Liver (tissue), 9 donors: ENCODE data around the gene RNF144A. TPM values are rescaled to one million over a fixed set of nuclear protein-coding genes. Genes with fewer than 3 reads are reported as not detected.

Experiments used
- DNase-seq: peaks from one replicate; pipeline ENCODE4 v3.0.0-alpha.2; 2017; ENCODE audit warnings: low spot score
- H3K27ac ChIP-seq, 2 donors: one replicate each; pipeline ENCODE4 v1.7.0; 2013; ENCODE audit warnings: inconsistent platforms in 2 of 2, low read length in 2 of 2, control low read depth in 1 of 2, low read depth in 1 of 2, mild to moderate bottlenecking in 1 of 2
- H3K27me3 ChIP-seq, 4 donors: one replicate each; pipeline versions ENCODE4 v1.6.1 to v1.7.0; 2013; ENCODE audit warnings: low read length in 3 of 4, inconsistent platforms in 1 of 4, mild to moderate bottlenecking in 1 of 4, moderate library complexity in 1 of 4; ENCODE audit not compliant: control insufficient read depth in 4 of 4, insufficient read depth in 4 of 4
- H3K36me3 ChIP-seq, 4 donors: one replicate each; pipeline versions ENCODE4 v1.6.1 to v1.7.0; 2013; ENCODE audit warnings: low read length in 3 of 4, mild to moderate bottlenecking in 3 of 4, low read depth in 1 of 4, moderate library complexity in 1 of 4; ENCODE audit not compliant: control insufficient read depth in 4 of 4, insufficient read depth in 3 of 4
- H3K4me1 ChIP-seq, 4 donors: one replicate each; pipeline versions ENCODE4 v1.6.1 to v1.7.0; 2013; ENCODE audit warnings: low read length in 3 of 4, mild to moderate bottlenecking in 3 of 4, moderate library complexity in 1 of 4; ENCODE audit not compliant: control insufficient read depth in 4 of 4, insufficient read depth in 4 of 4
- H3K4me3 ChIP-seq, 3 donors: one replicate each; pipeline versions ENCODE4 v1.6.1 to v1.7.0; 2013; ENCODE audit warnings: low read length in 3 of 3, control low read depth in 1 of 3, low read depth in 1 of 3, mild to moderate bottlenecking in 1 of 3
- H3K9ac ChIP-seq, 2 donors: one replicate each; pipeline ENCODE4 v1.7.0; 2013; ENCODE audit warnings: low read length in 2 of 2, mild to moderate bottlenecking in 2 of 2, moderate library complexity in 2 of 2, control low read depth in 1 of 2, low read depth in 1 of 2
- H3K9me3 ChIP-seq, 4 donors: one replicate each; pipeline versions ENCODE4 v1.6.1 to v1.7.0; 2013; ENCODE audit warnings: low read length in 3 of 4; ENCODE audit not compliant: control insufficient read depth in 4 of 4
- CTCF ChIP-seq: fragments of 150-350 bp; IDR thresholded peaks from 2 replicates; pipeline ENCODE4 v1.5.1; 2017; ENCODE audit warnings: improper control_type of control experiment, low read depth, low read length; ENCODE audit not compliant: missing input control
- EGR1 ChIP-seq, 2 donors: IDR thresholded peaks; 2 replicates each; pipeline ENCODE4 v1.6.1; 2016 to 2018; ENCODE audit warnings: antibody characterized with exemption in 2 of 2, low read depth in 2 of 2
- HNF4G ChIP-seq: IDR thresholded peaks from 2 replicates; pipeline ENCODE4 v1.6.1; 2016; ENCODE audit warnings: antibody characterized with exemption
- NR2F2 ChIP-seq: IDR thresholded peaks from 2 replicates; pipeline ENCODE4 v1.6.1; 2016; ENCODE audit warnings: antibody characterized with exemption
- RAD21 ChIP-seq, 2 donors: IDR thresholded peaks; 2 replicates each; pipeline ENCODE4 v1.6.1; 2016; ENCODE audit warnings: antibody characterized with exemption in 2 of 2, mild to moderate bottlenecking in 2 of 2
- REST ChIP-seq: IDR thresholded peaks from 2 replicates; pipeline ENCODE4 v1.6.1; 2016; ENCODE audit warnings: antibody characterized with exemption, mild to moderate bottlenecking
- TAF1 ChIP-seq: conservative IDR thresholded peaks from 2 replicates; pipeline ENCODE4 v1.6.1; 2016; ENCODE audit warnings: antibody characterized with exemption, mild to moderate bottlenecking
- YY1 ChIP-seq: IDR thresholded peaks from 2 replicates; pipeline ENCODE4 v1.6.1; 2016; ENCODE audit warnings: antibody characterized with exemption, mild to moderate bottlenecking
- ZBTB33 ChIP-seq: IDR thresholded peaks from 2 replicates; pipeline ENCODE4 v1.6.1; 2016; ENCODE audit warnings: antibody characterized with exemption
- WGBS: extraction: QIAGEN DNeasy Blood & Tissue Kit; methylation state at CpG from one replicate; pipeline ENCODE4 v1.1.7; 2013; 5-methylcytosine and 5-hydroxymethylcytosine counted together
- polyA plus RNA-seq, 2 donors: library from polyadenylated mRNA; stranded (reverse) in 1 of 2; unstranded in 1 of 2; fragments of 200-250 nt in 1 of 2; fragments of >200 nt in 1 of 2; fragmentation: Nextera tagmentation in 1 of 2; extraction: Ambion mirVana in 1 of 2; gene quantifications; one replicate each; pipeline versions ENCODE4 v1.2.1 to v1.2.3, GENCODE V29; 2013 to 2015
- total RNA-seq, 2 donors: library from RNA; depleted of rRNA; stranded (reverse); fragments of >200 nt; gene quantifications; one replicate each; pipeline ENCODE4 v1.2.3, GENCODE V29; 2014
- donor health status: healthy.
- donor health status: healthy.
- donor health status: healthy.
- donor health status: healthy.
- donor health status: healthy.

Gene RNF144A
- total and polyA plus RNA-seq, 4 donors, result 1.0 to 10.4 (median 2.3) TPM

GRCh38 chr2:6977113-6977741 is 60.0 kb downstream of the RNF144A start:
- no peak for DNase-seq
- H3K27me3 ChIP-seq, result no peaks in the 10 kb centered on the region
- WGBS, result 77% methylated on average over 9 of the region's 9 CpGs

More at GRCh38 chr2:6977113-6977741, 60.0 kb downstream of the RNF144A start:
- no peak overlapping the region for H3K4me3 ChIP-seq
- H3K9ac ChIP-seq, result no peak overlapping the region
- no peaks in the 10 kb centered on the region for H3K9me3 ChIP-seq
- TF ChIP-seq HNF4G (no peak), NR2F2 (no peak), TAF1 (no peak), CTCF (no peak), ZBTB33 (no peak), REST (no peak), YY1 (no peak), RAD21 (IDR thresholded peaks at IDR 0.05) (no peak), EGR1 (IDR thresholded peaks at IDR 0.05; ENCODE audit: low read depth in 2 of 2) (no peak)
- H3K27ac ChIP-seq, result no peak overlapping the region
- no peaks in the 10 kb centered on the region for H3K36me3 ChIP-seq
- H3K4me1 ChIP-seq, result no peaks in the 10 kb centered on the region
